Measurements from ENCODE around the gene B4GALT2. TPM values are rescaled to one million over a fixed set of nuclear protein-coding genes. Genes with fewer than 3 reads are reported as not detected.

B4GALT2 gene
- total RNA-seq, 6 donors from 2014 or later: 11.5 to 33.0 (median 18.1) TPM

DNA sequence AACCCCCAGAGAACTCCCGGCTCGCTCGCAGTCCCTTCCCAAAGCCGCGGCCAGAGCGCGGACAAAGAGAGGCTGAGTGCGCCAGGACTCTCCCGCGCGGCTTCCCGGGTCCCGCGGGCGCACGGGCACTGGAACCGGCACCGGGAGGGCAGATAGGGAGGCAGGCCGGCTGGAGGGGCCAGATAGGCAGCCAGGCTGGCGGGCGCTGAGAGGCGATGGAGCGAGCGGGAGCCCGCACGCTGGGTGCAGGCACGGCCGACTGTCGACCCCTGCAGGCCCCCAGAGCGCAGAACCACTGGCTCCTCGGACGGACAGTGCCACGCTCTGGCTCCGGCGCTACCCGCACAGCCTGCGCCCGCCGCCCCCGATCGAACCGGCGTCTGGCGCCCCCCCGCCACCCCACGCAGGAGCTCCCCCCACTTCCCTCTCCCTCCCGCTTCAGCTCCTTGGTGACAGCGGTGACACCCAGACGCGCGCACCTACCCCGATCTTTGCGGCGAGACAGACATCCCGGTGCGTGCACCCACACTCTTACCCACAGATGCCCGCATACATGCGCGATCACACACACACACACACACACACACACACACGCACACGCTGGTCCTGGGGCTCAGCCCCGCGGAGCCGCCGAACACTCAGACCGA, 51.7 kb downstream of the B4GALT2 start:
- Histone ChIP-seq H3K27me3 (no peaks in the 10 kb centered on the region), H3K9me3 (no peaks in the 10 kb centered on the region), H3K36me3 (no peaks in the 10 kb centered on the region), H3K27ac (peak overlapping the region; percentile 77 to 92 (median 85)), H3K4me1 (peaks cover 15 to 39% (median 33%) of the 10 kb centered on the region in 4 donors), H3K4me3 (peak overlapping the region; percentile 84 to 97 (median 89))
- peak; percentile 16 to 58 for ATAC-seq (ENCODE audit: low FRiP score in 2 of 2)
- whole genome bisulfite sequencing, 2 donors: 0% methylated on average over 57 of the region's 66 CpGs; no CpG with 5 or more reads in 1 of the 2 donors
- peak; percentile 34 to 91 for DNase-seq
- TF ChIP-seq, protein P1, sequence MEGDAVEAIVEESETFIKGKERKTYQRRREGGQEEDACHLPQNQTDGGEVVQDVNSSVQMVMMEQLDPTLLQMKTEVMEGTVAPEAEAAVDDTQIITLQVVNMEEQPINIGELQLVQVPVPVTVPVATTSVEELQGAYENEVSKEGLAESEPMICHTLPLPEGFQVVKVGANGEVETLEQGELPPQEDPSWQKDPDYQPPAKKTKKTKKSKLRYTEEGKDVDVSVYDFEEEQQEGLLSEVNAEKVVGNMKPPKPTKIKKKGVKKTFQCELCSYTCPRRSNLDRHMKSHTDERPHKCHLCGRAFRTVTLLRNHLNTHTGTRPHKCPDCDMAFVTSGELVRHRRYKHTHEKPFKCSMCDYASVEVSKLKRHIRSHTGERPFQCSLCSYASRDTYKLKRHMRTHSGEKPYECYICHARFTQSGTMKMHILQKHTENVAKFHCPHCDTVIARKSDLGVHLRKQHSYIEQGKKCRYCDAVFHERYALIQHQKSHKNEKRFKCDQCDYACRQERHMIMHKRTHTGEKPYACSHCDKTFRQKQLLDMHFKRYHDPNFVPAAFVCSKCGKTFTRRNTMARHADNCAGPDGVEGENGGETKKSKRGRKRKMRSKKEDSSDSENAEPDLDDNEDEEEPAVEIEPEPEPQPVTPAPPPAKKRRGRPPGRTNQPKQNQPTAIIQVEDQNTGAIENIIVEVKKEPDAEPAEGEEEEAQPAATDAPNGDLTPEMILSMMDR (IDR thresholded peaks at IDR 0.05): no peak
- no peak for TF ChIP-seq EP300 (IDR thresholded peaks at IDR 0.05)
- TF ChIP-seq POLR2A (IDR thresholded peaks at IDR 0.05): no peak
- no peak for TF ChIP-seq POLR2AphosphoS5 (IDR thresholded peaks at IDR 0.05)

DNA sequence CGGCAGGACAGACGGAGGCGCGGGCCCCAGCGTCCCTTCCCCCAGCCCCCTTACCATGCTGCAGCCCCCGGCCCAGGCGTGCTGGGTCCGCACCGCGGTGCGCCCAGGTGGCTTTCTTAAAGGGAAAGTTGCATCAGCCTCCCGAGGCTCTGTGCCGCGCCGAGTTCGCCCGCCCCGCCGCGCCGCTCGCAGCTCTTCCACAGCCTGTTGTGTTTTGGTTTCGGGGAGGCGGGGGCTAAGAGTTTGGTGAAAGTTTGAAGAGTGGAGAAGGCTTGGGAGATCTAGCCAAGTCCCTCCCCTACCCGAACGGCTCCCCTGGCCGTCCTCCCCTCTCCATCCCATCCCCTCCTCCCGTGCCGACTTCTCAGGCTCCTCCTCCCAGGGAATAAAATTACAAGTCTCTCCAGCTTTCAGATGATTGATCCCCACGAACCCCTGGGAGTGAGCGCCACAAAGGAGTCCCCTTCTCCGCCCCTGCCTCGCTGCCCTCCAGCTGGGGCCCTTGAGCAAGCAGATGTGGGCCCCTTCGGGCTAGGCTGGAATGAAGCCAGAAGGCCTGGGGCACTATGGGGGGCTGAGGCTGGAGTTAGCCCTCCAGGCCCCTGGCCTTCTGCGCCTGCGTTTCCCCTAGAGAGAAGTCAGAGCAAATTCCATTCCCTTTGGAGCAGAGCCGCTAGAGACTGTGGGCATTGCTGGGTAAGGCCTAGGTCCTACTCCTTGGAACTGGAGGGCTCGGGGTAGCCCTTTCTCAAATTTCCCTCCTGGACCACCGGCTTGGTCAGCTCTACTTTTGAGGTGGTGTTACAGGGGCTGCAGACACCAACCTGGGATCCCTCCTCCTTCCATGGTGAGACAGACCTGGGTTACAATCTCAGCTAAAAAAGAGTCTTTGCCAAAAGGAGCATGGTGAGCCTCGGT, 52.5 kb downstream of the B4GALT2 start, which contains the start of gene SLC6A9:
TSS of gene SLC6A9 (minus strand) at position 211 of the 918 bp plus-strand sequence. CDS start 7,185 bp downstream, outside the sequence.
- Histone ChIP-seq H3K4me1 (peaks cover 20 to 43% (median 37%) of the 10 kb centered on the region in 4 donors), H3K27me3 (no peaks in the 10 kb centered on the region), H3K9me3 (no peaks in the 10 kb centered on the region), H3K27ac (peak within 1 kb of the TSS; percentile 77 to 92 (median 85)), H3K36me3 (no peaks in the 10 kb centered on the region), H3K4me3 (peak within 1 kb of the TSS; percentile 84 to 97 (median 89))
- ATAC-seq (ENCODE audit: low FRiP score in 2 of 2) (peak; percentile 20 to 69), DNase-seq (peak; percentile 73 to 90)
- 16 to 47% methylated on average over 15 to 40 of the region's 40 CpGs for WGBS, 2 donors
- TF ChIP-seq POLR2AphosphoS5 (IDR thresholded peaks at IDR 0.05) (peak in 1 of 2 donors; percentile 57), POLR2A (IDR thresholded peaks at IDR 0.05) (peak in 1 of 4 donors; percentile 65), EP300 (IDR thresholded peaks at IDR 0.05) (no peak)
- TF ChIP-seq, protein P1 (IDR thresholded peaks at IDR 0.05): no peak

DNA sequence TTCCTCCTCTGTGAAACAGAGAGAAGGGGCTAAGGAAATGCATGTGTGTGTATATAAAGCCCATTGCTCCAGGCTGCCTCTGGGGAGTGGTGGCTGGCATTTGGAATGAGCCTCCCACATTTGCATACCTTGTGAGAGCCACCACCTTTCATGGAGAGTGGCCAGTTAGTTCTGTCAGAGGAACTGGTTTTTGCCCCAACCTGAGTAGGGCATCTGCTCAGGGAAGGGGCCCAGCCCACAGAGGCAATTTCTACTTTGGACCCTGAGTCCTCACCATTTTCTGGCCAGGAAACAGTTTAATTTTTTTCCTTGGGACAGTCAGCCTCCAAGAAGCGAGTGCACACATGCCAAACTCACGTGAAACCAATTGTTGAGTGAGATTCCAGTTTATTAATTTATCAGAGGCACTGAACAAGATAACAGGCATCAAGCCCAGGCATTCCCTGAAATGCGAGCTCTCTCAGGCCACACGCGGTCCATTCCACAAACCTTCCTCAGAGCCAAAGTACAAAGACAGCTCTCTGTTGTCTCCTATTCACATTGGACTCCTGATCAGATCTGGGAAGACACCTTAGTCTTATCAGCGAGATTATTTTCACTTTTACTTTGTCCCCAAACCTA, 53.3 kb downstream of the B4GALT2 start:
- TF ChIP-seq POLR2A (IDR thresholded peaks at IDR 0.05) (no peak), EP300 (IDR thresholded peaks at IDR 0.05) (no peak), POLR2AphosphoS5 (IDR thresholded peaks at IDR 0.05) (no peak)
- TF ChIP-seq, protein P1 (IDR thresholded peaks at IDR 0.05): no peak
- DNase-seq: peak in 1 of 2 donors; percentile 53
- H3K4me3 ChIP-seq: peak overlapping the region in 1 of 4 donors; percentile 88
- no peaks in the 10 kb centered on the region for H3K9me3 ChIP-seq
- no peaks in the 10 kb centered on the region for H3K27me3 ChIP-seq
- ATAC-seq (ENCODE audit: low FRiP score in 2 of 2): no peak
- peak overlapping the region; percentile 77 to 92 (median 85) for H3K27ac ChIP-seq
- H3K4me1 ChIP-seq: peaks cover 20 to 46% (median 37%) of the 10 kb centered on the region in 4 donors
- H3K36me3 ChIP-seq: no peaks in the 10 kb centered on the region
- WGBS, 2 donors: 48 to 68% methylated on average over 6 of the region's 6 CpGs

DNA sequence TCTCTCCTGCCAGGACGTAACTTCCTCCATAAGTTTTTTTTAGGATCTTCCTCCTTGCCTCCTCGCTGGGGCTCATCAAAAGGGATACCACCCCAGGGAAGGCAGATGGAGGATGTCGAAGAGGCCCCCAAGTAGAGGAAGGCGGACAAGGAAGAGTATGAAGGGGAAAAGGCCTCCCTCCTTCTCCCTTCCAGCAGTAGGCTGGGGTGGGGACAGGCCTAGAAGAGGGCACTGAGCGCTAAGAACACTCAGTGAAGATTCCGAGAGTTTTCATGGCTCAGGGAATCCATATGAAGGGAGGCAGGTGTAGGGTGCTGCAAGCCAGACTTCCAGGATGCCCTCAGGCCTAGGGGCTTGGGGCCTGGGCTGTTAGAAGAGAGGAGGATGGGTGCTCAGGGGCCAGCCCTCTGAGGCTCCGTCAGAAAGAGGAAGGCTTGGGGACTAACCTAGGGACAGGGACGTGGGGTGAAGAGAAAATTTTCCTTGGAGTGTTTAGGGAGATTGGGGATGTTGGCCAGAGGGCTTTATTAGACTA, 54.1 kb downstream of the B4GALT2 start:
- Histone ChIP-seq H3K4me3 (no peak overlapping the region), H3K4me1 (peaks cover 20 to 46% (median 37%) of the 10 kb centered on the region in 4 donors), H3K9me3 (no peaks in the 10 kb centered on the region), H3K27ac (no peak overlapping the region), H3K27me3 (no peaks in the 10 kb centered on the region), H3K36me3 (no peaks in the 10 kb centered on the region)
- TF ChIP-seq EP300 (IDR thresholded peaks at IDR 0.05) (no peak), POLR2A (IDR thresholded peaks at IDR 0.05) (no peak), POLR2AphosphoS5 (IDR thresholded peaks at IDR 0.05) (no peak)
- TF ChIP-seq, protein P1 (IDR thresholded peaks at IDR 0.05): no peak
- 86% methylated on average over 8 of the region's 8 CpGs for WGBS, 2 donors
- ATAC-seq (ENCODE audit: low FRiP score in 2 of 2) (no peak), DNase-seq (no peak)

Data from upper lobe of left lung (tissue), 6 donors.